Activated T-helper 1 cell treated with anti-CD3 and anti-CD28 coated beads, Interleukin-2, amount 50 U/mL, for 16 hours (primary cell): ENCODE data around the gene UBA3.
A peak's percentile ranks its signal among the peaks of the same experiment; 100 is the strongest.

Experiments used
- DNase-seq, 2 donors: peaks; one replicate each; pipeline ENCODE4 v3.0.0-alpha.2; 2020; ENCODE audit warnings: low read depth in 1 of 2, low spot score in 1 of 2

UBA3 gene

DNA sequence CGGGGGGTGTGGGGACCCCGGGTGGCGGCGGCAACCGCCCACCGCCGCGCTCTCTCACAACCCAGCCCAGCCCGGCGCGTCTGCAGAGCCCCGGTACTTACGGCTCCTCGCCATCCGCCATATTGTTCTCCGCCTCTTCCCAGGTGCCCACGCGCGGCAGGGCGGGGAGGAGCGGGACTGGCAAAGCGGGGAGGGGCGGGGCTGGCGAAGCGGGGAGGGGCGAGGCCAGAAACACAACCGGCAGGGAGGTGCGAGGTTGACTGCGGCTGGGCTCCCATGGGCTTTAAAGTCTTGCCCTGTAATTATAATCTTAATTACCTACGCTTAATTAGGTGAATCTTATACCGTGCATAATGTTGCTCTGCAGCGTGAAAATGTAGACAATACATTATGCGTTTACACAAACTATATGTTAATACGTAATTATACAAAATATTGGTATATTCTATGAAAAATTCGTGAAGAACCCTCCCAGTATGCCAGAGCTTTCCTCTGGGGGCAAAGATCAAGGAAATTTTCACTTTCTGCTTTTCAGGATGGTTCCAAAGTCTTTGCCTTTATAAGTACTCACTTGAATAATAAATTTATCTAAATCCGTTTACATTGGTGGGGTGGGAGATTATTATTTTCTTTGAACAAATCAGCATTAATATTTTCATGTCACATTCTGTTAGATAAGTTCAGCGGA lies at the start of gene UBA3:
TSS of gene UBA3 (minus strand) at position 133 of the 688 bp plus-strand sequence. CDS start at position 121, 12 bp downstream.
- peak; percentile 87 to 88 for DNase-seq

DNA sequence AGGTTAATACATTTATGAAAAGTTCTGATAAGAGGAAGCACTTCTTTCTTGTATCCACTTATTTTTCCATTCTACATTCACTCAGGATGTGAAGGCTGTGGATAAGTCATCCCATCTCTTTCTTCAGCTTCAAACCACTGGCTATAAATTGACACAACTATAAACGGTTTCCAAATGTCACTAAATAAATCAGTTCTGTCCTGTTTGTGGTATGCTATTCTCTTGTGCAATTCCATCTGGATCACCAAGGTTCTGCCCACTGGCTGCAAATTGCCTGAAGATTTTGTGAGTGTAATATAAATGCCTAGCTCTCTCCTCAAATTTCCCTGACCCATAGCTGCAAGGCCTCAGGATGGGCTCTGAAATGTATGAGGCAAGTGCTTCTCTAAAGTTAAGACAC lies 49.4 kb upstream of the UBA3 start:
- DNase-seq: no peak

DNA sequence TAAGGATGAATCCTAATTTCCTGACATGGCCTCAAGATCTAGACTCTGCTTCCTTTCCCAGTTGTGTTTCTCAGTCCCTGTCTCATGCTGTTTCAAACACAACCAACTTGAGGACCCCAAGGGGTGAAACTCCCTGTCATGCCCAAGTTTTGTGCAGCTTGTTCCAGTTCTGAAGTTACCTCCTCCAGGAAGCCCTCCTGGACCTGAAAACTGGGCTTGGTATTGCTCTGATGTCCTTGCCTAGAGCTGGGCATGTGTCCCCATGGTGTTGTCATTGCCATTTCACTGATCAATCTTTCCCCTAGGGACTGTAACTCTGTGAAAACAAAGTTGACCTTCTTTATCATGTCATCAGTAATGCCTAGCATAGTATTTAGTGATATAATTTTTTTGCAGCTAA lies 48.3 kb upstream of the UBA3 start:
- no peak for DNase-seq

DNA sequence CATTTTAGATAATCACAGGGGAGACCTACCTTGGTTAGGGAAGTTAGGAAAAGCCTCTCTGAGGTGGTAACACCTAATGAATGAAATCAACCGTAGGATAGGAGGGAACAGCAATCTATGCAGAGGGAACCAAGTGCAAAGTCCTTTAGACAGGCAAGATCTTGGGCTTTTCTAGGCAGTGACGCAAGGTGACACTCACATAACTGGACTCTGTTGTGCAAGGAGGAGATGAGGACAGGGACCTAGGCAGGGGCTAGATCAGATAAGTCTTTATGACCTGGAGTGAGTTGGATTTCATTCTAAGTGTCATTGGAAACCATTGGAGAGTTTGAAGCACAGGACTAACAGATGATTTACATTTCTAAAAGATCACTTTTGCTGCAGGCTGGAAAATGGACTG lies 46.8 kb upstream of the UBA3 start:
- DNase-seq: no peak

DNA sequence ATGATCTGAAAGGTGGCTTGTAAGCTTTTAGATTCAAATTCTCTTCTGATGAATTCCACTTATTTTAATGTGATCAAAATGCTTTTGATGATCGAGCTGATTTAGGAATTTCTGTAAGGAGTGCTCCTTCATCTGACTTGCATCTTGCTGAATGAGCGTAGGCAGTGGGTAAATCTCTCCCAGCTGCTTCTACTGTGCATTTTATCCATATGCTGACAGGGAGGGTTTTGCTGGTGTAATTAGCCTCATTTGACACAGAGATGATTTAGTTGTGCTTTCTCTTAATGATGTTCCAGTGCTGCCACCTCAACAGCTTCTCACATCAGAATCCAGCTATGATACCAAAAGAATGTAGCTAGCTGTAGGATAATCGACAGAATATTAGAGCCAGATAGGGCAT lies 46.1 kb upstream of the UBA3 start:
- no peak for DNase-seq

DNA sequence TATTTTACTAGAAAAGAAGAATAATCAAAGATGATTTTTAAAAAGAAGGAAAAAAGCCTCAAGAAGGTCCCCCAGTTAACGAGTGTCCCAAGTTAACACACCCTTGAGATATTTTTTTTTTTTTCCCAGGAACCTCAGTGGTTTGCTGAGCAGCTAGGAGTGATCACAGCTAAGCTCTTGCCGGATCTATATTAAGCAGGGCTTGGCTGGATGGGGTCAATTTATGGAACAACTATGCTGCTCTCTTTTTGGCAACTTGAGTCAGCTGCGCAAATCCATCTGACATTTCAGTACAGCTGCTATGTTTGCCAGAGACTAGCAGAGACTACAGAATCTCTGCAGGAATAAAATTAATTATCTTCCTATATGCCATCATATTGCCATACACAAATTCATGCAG lies 42.2 kb upstream of the UBA3 start, which contains the start of gene LMOD3:
TSS of gene LMOD3 (minus strand) at position 193 of the 400 bp plus-strand sequence. CDS start 209 bp downstream, outside the sequence.
- no peak for DNase-seq

DNA sequence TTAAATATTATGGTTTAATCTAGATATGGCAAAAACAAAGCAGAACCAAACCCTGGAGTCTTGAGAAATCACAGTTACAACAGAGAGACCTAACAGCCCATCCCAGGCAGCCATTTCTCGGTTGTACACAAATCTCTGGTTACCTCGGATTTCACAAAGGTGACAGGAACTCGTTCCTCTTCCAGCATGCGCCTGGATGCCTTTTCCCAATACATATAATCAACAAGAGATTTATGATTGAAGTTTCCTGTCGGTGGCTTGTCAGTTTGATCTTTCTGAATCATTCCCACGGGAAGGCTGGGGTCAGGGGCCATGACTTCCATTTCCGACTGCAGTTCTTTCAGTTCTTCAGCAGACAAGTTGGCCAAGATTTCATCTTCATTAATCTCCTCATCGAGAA lies 41.8 kb upstream of the UBA3 start:
- DNase-seq: no peak

DNA sequence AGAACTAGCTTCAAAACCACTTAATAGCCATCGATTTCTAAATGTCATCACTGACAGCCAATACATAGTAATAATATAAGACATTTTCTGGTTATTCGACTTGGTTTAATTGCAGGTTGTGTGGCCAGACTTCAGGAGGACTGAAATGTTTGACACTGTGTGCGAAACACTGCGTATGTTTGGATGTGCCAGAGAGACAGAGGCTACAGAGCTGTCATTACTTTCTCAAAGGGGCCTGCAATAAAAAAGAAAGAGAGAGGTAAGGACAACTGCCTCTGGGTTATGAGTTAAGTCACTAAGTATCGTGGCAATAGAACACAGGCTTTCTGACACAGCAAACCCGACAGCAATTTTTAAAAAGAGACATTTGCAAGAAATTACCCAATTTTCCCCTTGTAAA lies 41.3 kb upstream of the UBA3 start:
- DNase-seq: no peak

DNA sequence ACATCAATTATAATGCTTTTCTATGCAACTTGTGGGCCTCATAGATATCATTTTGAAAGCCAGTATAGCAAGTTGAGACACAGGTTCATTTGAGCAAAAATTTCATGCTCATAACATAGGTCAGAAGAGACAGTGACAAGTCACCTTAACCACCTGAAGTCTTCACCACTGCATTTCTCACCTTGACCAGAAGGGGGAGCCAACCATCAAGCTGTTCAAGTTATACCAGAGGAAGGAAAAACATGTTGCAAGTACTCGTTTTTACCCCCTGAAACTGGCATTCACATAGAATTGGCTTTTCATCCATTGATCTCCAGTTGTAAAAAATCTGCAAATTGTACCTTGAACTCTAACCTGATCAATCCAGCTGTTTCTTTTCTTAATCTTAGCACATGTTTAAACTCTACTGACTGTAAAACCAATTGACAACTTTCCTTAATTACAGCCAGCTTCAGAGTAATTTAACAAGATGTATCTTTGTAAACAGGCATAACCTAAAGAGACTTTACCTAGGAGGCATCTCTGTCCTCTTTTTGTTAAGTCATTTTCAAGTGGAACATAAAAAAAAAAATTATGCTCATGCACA lies 40.8 kb upstream of the UBA3 start:
- peak; percentile 65 to 67 for DNase-seq

DNA sequence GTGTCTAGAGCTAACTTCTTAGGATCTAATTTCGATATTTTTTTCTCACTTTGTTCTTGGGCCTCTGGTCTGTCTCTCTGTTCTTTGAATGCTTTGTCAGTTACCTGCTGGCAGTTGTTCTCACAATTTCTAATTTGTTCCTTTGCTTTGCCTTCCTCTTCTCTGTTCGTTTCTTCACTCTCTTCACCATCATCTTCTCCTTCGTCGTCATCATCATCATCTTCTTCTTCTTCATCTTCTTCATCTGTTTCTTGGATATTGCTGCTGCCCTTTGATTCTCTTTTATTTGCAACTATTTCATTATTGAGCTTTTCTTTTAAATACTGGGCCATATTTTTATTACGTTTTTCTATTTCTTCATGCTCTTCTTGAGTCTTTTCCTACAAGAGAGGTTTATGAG lies 39.5 kb upstream of the UBA3 start:
- DNase-seq: no peak

DNA sequence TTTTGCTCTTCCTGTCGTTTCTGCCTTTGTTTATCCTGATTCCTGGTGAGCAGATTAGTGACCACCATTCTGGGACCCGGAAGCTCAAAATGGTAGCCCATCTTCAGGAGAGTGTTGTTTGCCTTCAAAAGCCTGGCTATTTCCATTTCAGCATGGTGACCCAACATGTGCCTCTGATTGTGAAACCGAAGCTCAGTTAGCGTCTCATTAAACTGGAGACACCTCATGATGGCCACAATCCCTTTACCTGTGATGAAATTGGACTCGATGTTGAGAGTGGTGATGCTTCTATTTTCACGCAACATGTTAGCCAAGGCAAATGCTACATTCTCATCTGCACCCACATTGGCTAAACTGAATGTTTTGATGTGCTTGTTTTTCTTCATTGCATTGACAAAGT lies 39.0 kb upstream of the UBA3 start:
- DNase-seq: no peak

DNA sequence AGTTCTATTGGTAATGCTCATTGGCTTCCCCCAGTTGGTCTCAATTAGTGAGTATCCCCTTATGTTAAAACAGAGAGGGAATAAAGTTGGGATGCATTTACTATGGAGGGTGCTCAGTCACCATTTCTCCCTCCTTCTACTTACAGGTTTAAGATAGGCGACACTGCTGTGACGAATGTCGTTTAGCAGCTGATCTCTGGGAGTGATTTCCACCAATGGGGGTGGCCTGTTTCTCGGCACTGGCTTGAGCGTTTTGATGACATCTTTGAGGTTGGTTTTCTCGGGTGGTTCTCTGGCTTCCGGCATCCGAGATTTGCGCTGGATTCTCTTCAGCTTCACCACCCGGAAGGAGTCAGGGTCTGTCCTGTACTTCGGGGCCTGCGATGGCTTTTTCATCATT lies 38.4 kb upstream of the UBA3 start:
- DNase-seq: no peak

DNA sequence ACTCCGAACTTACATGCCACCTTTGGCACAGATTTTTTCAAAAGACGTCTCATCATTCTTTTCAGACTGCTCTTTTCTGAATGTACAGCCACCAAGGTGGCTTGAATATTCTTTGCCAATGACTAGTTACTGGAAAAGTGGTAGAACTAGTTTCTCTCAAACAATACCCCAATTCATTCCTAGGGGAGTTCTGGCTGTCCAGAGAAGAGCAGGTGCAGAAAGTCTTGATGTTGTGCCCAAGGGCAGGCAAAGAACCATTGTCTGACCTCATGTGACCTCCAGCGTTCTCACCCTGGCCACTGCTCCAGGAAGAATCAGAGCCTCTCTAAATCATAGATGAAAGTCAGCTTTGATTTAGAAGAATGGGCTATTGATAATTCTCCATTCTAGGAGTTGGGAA lies 36.7 kb upstream of the UBA3 start:
- DNase-seq: no peak

DNA sequence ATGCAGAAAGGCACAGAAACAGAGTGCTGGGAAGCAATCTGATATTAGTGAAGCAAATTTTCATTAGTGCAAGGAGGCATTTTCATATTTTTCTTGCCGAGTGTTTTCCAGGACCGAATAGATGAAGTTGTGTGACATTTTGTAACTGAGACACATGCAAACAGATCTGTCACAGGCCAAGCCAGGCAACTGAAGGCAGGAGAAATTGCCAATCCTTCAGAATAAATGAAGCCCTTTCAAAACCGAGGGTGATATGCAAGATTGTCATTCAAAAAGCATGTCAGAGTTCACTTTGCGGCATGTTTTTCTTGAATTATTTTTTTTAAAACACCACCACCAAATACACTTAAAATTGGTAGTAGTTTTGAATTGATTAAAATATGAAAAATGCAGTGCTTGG lies 36.0 kb upstream of the UBA3 start:
- no peak for DNase-seq

DNA sequence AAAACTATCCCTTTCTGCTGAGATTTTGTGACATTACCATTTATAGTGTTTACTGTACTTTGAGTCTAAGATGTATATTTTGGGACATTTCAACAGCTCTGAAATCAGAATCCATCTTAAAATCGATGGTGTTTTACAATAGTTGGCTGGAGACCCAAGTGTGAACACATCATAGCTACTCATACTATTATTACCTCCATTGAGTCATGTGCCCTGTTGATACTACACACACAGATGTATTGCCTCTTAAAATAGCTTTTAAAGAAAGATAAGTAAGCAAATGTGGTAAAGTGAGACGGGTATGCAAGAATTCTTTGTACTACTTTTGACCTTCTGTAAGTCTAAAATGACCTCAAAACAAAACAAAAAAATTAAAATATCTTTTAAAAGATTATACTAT lies 35.6 kb upstream of the UBA3 start:
- DNase-seq: no peak

DNA sequence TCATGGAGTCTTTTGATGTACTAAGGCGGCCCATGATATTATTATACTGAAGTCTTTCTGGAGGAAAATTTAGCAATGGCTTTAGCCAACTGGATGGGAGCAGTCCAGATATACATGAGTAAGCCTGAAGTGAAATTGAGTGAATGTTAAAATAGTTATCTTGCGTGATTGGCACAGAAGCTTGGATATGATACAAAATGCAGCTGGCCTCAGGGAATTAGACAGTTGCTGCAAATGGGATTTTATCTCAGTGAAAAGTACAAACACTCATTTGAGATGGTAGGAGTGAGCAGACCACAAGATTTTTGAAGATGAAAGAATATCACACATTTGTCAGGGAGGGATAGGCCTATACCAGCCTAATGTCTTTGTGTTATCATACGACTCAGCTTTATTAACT lies 33.4 kb upstream of the UBA3 start:
- no peak for DNase-seq

DNA sequence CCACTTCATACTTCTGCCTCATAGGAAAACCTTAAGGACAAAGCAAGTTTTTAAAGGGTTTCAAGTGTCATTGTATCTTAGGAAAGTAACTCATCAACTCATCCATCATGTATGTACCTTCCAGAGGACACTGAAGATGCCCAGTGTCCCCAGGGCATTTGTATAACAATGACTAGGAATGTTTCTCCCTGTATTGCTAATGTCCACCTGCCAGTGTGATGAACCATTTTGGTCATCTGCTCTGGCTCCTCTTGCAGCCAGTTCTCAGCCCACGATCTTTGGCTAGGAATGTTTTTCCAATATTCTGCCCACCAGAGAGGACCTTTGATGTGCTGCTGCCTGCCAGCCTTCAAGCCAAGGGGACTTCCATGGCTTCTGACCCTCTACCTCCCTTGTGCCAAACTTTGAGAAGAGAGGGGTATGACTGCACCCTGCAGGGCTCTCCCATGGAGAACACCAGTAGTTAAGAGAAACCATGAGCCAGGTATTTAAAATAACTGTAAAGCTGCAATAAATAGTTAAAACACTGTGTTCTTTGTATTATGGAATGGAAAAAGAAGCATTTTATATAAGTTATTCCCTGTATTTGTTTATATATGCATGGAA lies 30.9 kb upstream of the UBA3 start:
- no peak for DNase-seq

DNA sequence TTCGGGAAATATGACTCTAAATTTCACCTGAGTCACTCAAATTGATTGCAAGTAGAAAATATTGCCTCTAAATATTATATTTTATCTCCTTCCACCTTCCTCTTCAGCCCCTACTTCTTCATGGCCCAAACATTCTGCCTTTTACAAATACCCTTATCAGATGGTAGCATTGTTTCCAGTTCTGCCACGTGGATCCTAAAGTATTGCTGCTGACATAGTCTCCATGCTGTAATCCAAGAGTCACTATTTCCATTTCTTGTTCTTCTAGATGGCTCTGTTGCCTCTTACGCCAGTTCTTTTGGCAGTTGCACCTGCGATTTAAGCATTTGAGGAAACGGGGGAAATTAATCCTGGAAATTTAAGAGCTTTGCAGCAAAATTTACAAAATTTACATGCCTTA lies 28.6 kb upstream of the UBA3 start:
- DNase-seq: no peak

DNA sequence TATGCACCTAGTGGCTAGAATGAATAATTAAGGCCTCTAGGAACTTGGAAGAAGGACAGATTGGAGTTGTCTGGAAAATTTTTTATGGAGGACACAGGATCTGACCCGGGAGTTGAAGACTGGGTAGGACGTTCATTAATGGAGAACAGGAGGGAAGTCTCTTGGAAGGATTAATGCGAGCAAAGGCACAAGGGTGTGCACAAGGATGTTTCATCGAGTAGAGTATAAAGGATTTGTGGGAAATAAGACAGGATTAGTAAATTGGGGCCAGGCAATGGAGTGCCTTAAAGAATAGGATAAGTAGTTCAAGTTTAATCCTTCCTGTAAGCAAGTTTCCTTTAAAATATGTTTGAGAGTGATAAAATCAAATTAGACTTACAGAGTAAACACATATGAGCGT lies 27.7 kb upstream of the UBA3 start:
- no peak for DNase-seq

DNA sequence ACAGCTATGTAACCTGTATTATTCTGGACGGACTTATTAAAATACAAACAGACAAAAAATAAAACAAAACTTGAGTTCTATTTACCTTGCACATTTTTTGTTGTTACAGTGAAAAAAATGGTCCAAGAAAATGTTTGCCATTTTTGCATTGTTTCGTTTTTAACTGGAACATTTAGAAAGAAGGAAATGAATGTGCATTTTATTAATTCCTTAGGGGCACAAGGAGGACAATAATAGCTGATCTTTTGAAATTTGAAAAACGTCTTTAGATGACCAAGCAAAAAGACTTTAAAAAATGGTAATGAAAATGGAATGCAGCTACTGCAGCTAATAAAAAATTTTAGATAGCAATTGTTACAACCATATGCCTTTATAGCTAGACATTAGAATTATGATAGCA lies 25.2 kb upstream of the UBA3 start:
- DNase-seq: no peak

DNA sequence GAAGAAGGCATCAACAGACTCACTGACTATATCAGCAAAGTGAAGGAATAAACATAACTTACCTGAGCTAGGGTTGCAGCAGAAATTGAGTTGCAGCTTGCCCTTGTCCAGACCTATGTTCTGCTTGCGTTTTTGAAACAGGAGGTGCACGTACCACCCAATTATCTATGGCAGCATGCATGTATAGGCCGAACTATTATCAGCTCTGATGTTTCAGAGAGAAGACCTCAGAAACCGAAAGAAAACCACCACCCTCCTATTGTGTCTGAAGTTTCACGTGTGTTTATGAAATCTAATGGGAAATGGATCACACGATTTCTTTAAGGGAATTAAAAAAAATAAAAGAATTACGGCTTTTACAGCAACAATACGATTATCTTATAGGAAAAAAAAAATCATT lies 24.4 kb upstream of the UBA3 start:
- DNase-seq: no peak

DNA sequence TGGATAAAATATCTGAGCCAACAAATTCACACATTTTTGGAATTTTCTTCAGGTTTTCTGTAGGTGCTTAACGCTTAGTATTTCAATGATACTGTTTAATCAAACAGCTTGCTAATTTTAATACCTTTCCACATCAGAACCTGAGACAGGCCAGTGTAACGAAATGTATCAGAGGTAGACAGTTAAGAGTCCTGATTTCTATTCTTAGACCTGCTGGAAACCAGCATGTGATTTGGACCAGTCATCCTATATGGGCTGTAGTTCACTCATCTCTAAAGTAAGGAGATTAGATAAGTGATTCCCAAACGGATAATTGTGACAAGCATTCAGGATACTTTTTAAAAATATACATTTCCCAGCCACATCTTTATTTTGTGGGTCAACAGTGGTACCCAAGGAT lies 23.0 kb upstream of the UBA3 start:
- no peak for DNase-seq

DNA sequence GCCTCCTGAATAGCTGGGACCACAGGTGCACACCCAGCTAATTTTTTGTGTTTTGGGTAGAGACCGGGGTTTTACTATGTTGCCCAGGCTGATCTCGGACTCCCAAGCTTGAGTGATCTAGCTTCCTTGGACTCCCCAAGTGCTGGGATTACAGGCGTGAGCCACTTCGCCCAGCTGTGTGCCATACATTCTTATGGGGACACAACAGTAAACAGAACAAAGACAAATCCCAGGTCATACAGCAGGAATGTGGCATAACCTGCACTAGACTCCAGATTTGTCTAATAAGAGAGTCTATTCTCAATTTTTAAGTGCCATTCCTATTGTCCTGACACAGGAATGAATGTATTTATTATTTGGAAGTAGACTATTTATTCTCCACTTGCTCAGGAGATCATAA lies 22.2 kb upstream of the UBA3 start:
- no peak for DNase-seq
